ENCODE results near the gene UBA5. TPM values are rescaled to one million over a fixed set of nuclear protein-coding genes. Genes with fewer than 3 reads are reported as not detected.
A peak's percentile ranks its signal among the peaks of the same experiment; 100 is the strongest.

The UBA5 gene
- total RNA-seq, 1 donor from 2014 or later = 43.0 TPM

- no peak for TF ChIP-seq CTCF (IDR thresholded peaks at IDR 0.05; ENCODE audit: partially characterized antibody, unreplicated experiment)
- Mint-ChIP-seq H3K27me3 (ENCODE audit: unreplicated experiment) (no peaks in the 10 kb centered on the region), H3K9me3 (ENCODE audit: unreplicated experiment) (peaks cover 1% of the 10 kb centered on the region), H3K4me3 (ENCODE audit: unreplicated experiment) (no peak overlapping the region), H3K4me1 (ENCODE audit: low read depth, unreplicated experiment) (no peaks in the 10 kb centered on the region), H3K36me3 (ENCODE audit: unreplicated experiment) (peaks cover under 1% of the 10 kb centered on the region), H3K27ac (ENCODE audit: unreplicated experiment) (no peak overlapping the region)
- no peak for DNase-seq
Measured at GRCh38 chr3:132622761-132623160, 37.4 kb upstream of the UBA5 start.

- no peak for DNase-seq
- Mint-ChIP-seq H3K36me3 (ENCODE audit: unreplicated experiment) (no peaks in the 10 kb centered on the region), H3K4me1 (ENCODE audit: low read depth, unreplicated experiment) (no peaks in the 10 kb centered on the region), H3K9me3 (ENCODE audit: unreplicated experiment) (peaks cover 1% of the 10 kb centered on the region), H3K27me3 (ENCODE audit: unreplicated experiment) (no peaks in the 10 kb centered on the region), H3K27ac (ENCODE audit: unreplicated experiment) (no peak overlapping the region), H3K4me3 (ENCODE audit: unreplicated experiment) (no peak overlapping the region)
- TF ChIP-seq CTCF (IDR thresholded peaks at IDR 0.05; ENCODE audit: partially characterized antibody, unreplicated experiment) = no peak
Measured at GRCh38 chr3:132623646-132624045, 36.5 kb upstream of the UBA5 start.

- Mint-ChIP-seq H3K27ac (ENCODE audit: unreplicated experiment) (no peak overlapping the region), H3K36me3 (ENCODE audit: unreplicated experiment) (no peaks in the 10 kb centered on the region), H3K9me3 (ENCODE audit: unreplicated experiment) (peaks cover 1% of the 10 kb centered on the region), H3K27me3 (ENCODE audit: unreplicated experiment) (no peaks in the 10 kb centered on the region), H3K4me1 (ENCODE audit: low read depth, unreplicated experiment) (no peaks in the 10 kb centered on the region), H3K4me3 (ENCODE audit: unreplicated experiment) (no peak overlapping the region)
- no peak for TF ChIP-seq CTCF (IDR thresholded peaks at IDR 0.05; ENCODE audit: partially characterized antibody, unreplicated experiment)
- no peak for DNase-seq
Measured at GRCh38 chr3:132624790-132625189, 35.3 kb upstream of the UBA5 start.

- Mint-ChIP-seq H3K9me3 (ENCODE audit: unreplicated experiment) (peaks cover 1% of the 10 kb centered on the region), H3K27ac (ENCODE audit: unreplicated experiment) (no peak overlapping the region), H3K36me3 (ENCODE audit: unreplicated experiment) (no peaks in the 10 kb centered on the region), H3K4me3 (ENCODE audit: unreplicated experiment) (no peak overlapping the region), H3K27me3 (ENCODE audit: unreplicated experiment) (no peaks in the 10 kb centered on the region), H3K4me1 (ENCODE audit: low read depth, unreplicated experiment) (no peaks in the 10 kb centered on the region)
- DNase-seq = no peak
- TF ChIP-seq CTCF (IDR thresholded peaks at IDR 0.05; ENCODE audit: partially characterized antibody, unreplicated experiment) = no peak
Measured at GRCh38 chr3:132625613-132626012, 34.5 kb upstream of the UBA5 start.

GRCh38 chr3:132626955-132627354 lies 33.2 kb upstream of the UBA5 start:
- Mint-ChIP-seq H3K4me3 (ENCODE audit: unreplicated experiment) (no peak overlapping the region), H3K4me1 (ENCODE audit: low read depth, unreplicated experiment) (no peaks in the 10 kb centered on the region), H3K27ac (ENCODE audit: unreplicated experiment) (no peak overlapping the region), H3K36me3 (ENCODE audit: unreplicated experiment) (no peaks in the 10 kb centered on the region), H3K27me3 (ENCODE audit: unreplicated experiment) (no peaks in the 10 kb centered on the region), H3K9me3 (ENCODE audit: unreplicated experiment) (peaks cover 1% of the 10 kb centered on the region)
- no peak for TF ChIP-seq CTCF (IDR thresholded peaks at IDR 0.05; ENCODE audit: partially characterized antibody, unreplicated experiment)
- DNase-seq = peak; percentile 20
